ENCODE data around the gene ANXA10.

GRCh38 chr4:168174308-168174707 lies 82.0 kb downstream of the ANXA10 start:
- TF ChIP-seq CTCF (IDR thresholded peaks at IDR 0.05) = no peak
- no peak for TF ChIP-seq POLR2A (IDR thresholded peaks at IDR 0.05)
- no peak for TF ChIP-seq POLR2AphosphoS5 (IDR thresholded peaks at IDR 0.05)
